GM12891 (cell line): Measurements from ENCODE around the gene HDAC9.

Experiments used
- POLR2A ChIP-seq: IDR thresholded peaks from 2 replicates; pipeline ENCODE4 v1.6.1; 2011; ENCODE audit warnings: low read depth, low read length, control low read depth
- POLR2AphosphoS5 ChIP-seq: IDR thresholded peaks from 2 replicates; pipeline ENCODE4 v1.6.1; 2011; ENCODE audit warnings: low read depth, low read length, control low read depth
- SPI1 ChIP-seq: IDR thresholded peaks from 2 replicates; pipeline ENCODE4 v1.6.1; 2011; ENCODE audit warnings: low read depth, low read length, control low read depth
- TAF1 ChIP-seq: IDR thresholded peaks from 2 replicates; pipeline ENCODE4 v1.6.1; 2011; ENCODE audit warnings: low read depth, low read length, control low read depth

- TF ChIP-seq POLR2A (no peak), TAF1 (no peak), POLR2AphosphoS5 (no peak), SPI1 (no peak)
Observed at GRCh38 chr7:18975689-18976280, 480.2 kb downstream of the HDAC9 start.
